Measurements from ENCODE around the gene ITGBL1. TPM values are rescaled to one million over a fixed set of nuclear protein-coding genes. Genes with fewer than 3 reads are reported as not detected.

Gene ITGBL1
- total and polyA plus RNA-seq, 2 of the 8 experiments (the other 6 are each of a cell fraction or from before 2014, with no cell fraction given): not detected

- TF ChIP-seq CTCF (IDR thresholded peaks at IDR 0.05; ENCODE audit: control extremely low read depth in 1 of 3, insufficient read depth in 1 of 3, low read depth in 1 of 3, low read length in 3 of 3) (no peak), KDM1A (IDR thresholded peaks at IDR 0.05; ENCODE audit: borderline replicate concordance, low read length) (no peak), TCF12 (IDR thresholded peaks at IDR 0.05; ENCODE audit: low read depth, low read length) (no peak), CHD7 (IDR thresholded peaks at IDR 0.05; ENCODE audit: insufficient replicate concordance, low read length) (no peak), BACH1 (IDR thresholded peaks at IDR 0.05; ENCODE audit: low read length) (no peak), KDM4A (IDR thresholded peaks at IDR 0.05; ENCODE audit: low read depth, low read length, severe bottlenecking) (no peak)
Measured at GRCh38 chr13:101514100-101514499, 61.6 kb downstream of the ITGBL1 start (continued).
